GM23248 (cell line): ENCODE measurements around the gene STRIP1.

Source experiments
- EZH2 ChIP-seq: fragments of 200-600 bp; sonication (generic); IDR thresholded peaks from 2 replicates; pipeline ENCODE4 v1.6.1; 2018; ENCODE audit warnings: antibody characterized with exemption, mild to moderate bottlenecking; ENCODE audit not compliant: insufficient read depth, poor library complexity, severe bottlenecking
- EZH2phosphoT487 ChIP-seq: fragments of 200-600 bp; sonication (generic); IDR thresholded peaks from 2 replicates; pipeline ENCODE4 v1.6.1; 2018; ENCODE audit warnings: antibody characterized with exemption, moderate library complexity, mild to moderate bottlenecking, low read depth; ENCODE audit not compliant: insufficient read depth

DNA sequence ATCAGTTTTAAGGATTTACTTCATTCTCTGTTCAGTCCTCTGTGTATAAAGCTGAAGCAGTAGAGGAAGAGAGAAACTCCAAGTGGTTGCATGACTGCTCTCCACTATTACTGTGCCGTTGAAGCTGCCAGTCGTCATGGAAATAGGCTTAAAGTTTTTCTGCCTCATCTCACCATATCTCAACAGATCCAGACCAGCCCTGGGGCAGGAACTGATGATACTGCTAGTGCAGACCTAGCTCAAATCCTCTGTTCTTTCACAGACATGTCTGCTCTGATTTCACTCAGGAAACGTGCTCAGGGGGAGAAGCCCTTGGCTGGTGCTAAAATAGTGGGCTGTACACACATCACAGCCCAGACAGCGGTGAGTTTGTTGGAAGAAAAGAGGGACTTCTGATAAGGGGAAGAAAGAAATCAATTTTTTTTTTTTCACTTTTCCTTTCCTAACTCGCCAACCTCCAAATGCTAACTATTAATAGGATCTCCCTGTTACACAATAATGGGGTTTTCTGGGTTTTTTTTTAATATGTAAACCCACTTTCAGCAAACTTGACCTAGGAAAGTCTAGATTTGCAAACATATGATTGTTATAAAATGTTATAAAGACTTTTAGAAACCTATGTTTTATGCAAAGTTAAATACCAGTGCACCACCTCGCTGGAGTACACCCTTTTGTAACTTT lies 22.2 kb upstream of the STRIP1 start:
- TF ChIP-seq EZH2 = no peak
- TF ChIP-seq EZH2phosphoT487 = no peak
